ENCODE data around the gene CASP14.
"Not testable (repeated sequence)": the region's sequence is repeated elsewhere in the genome, so short reads cannot be mapped to it uniquely, and the experiment has no call there.

The CASP14 gene, protein sequence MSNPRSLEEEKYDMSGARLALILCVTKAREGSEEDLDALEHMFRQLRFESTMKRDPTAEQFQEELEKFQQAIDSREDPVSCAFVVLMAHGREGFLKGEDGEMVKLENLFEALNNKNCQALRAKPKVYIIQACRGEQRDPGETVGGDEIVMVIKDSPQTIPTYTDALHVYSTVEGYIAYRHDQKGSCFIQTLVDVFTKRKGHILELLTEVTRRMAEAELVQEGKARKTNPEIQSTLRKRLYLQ

DNA sequence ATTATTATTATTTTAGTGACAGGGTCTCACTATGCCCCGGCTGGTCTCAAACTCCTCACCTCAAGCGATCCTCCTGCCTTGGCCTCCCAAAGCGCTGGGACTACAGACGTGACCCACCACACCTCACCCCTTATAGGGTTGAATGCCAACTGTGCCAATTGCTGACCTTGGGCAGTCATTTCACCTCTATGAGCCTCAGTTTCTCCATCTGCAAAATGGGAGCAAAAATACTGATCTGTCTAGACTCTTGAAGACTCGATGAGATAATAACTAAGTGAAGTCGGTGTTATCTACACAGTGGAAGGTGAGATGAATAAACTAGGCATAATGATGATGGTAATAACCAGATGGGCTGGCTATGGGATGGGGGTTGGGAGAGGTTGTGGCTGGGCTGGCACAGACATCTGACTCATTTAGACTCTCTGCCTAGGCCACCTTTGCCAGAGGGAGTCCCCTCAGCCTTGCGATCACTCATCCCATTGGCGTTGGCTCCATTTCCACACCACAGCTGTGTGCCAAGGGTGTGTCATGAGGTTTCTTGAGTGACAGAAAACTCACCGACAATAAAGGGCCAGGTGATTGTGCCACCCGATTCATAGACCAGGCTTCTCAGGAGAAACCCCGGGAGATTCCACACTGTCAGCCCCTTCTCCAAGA lies at the start of gene CASP14:
TSS of gene CASP14 (plus strand) at position 596 of the 657 bp plus-strand sequence. CDS start 2,772 bp downstream, outside the sequence.
- DNase-seq (ENCODE audit: low read depth in 2 of 2), result no peak

GRCh38 chr19:15008308-15008707 lies 41.0 kb upstream of the CASP14 start:
- no peak for DNase-seq (ENCODE audit: low read depth in 2 of 2)

GRCh38 chr19:15010501-15011300 lies 38.6 kb upstream of the CASP14 start:
- no peak for DNase-seq (ENCODE audit: low read depth in 2 of 2)

DNA sequence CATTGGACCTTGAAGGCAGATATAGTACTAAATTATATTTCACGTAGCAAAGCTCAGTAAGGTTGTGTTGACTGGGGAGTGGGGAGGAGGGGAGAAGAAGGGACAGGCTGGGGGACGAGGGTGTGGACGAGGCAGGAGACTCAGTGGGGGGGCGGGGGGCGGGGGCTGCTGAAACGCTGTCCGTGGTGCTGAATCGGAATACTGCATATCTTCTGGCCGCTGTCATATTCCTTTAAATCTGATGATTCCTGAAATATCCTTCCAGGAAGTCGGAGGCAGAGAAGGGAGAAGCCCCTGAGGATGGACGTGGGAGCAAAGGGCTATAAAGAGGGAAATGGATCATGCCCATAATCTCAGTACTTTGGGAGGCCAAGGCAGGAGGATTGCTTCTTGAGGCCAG lies 34.7 kb upstream of the CASP14 start:
- no peak for DNase-seq (ENCODE audit: low read depth in 2 of 2)

DNA sequence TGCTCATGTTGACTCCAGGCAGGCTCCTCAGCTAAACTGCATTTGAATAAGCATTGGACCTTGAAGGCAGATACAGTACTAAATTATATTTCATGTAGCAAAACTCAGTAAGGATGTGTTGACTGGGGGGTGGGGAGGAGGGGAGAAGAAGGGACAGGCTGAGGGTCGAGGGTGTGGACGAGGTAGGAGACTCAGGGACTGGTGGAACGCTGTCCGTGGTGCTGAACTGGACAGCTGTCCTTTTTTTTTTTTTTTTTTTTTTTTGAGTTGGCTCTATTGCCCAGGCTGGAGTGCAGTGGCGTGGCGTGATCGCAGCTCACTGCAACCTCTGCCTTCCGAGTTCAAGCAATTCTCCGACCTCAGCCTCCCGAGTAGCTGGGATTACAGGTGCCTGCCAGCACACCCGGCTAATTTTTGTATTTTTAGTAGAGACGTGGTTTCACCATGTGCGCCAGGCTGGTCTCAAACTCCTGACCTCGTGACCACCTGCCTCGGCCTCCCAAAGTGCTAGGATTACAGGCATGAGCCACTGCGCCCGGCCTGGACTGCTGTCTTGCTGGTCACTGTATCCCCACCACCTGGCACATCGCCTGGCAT lies 33.2 kb upstream of the CASP14 start:
- DNase-seq (ENCODE audit: low read depth in 2 of 2), result no peak

DNA sequence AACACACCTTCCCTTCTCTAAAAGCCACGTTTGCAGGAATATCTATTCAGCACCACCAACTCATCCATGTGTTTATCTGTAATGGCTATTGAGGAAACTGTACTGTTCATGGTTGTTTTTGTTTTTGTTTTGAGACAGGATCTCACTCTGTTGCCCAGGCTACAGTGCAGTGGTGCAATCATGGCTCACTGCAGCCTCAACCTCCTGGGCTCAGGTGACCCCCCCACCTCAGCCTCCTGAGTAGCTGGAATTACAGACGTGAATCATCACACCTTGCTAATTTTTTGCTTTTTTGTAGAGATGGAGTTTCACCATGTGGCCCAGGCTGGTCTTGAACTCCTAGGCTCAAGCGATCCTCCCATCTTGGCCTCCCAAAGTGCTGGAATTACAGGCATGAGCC lies 30.4 kb upstream of the CASP14 start:
- DNase-seq (ENCODE audit: low read depth in 2 of 2), result not testable (repeated sequence)

GRCh38 chr19:15021286-15022007 lies 27.8 kb upstream of the CASP14 start:
- DNase-seq (ENCODE audit: low read depth in 2 of 2), result no peak

DNA sequence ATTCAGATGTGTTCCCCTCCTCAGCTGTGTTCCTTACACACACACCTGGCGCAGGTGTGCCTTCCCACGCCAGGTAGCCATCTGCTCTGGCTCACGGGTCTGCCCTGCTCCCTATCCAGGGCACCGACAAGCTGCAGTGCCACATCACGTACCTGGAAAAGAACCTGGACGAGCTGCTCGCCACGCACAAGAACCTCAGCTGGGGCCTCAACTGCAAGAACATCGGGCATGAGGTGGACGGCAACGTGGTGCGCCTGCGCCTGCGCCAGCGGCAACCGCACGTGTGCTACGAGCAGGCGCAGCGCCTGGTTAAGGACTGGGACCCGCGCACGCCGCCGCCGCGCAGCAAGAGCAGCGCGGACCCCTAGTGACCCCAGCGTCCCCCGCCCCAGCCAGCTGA lies 26.5 kb upstream of the CASP14 start:
- no peak for DNase-seq (ENCODE audit: low read depth in 2 of 2)

DNA sequence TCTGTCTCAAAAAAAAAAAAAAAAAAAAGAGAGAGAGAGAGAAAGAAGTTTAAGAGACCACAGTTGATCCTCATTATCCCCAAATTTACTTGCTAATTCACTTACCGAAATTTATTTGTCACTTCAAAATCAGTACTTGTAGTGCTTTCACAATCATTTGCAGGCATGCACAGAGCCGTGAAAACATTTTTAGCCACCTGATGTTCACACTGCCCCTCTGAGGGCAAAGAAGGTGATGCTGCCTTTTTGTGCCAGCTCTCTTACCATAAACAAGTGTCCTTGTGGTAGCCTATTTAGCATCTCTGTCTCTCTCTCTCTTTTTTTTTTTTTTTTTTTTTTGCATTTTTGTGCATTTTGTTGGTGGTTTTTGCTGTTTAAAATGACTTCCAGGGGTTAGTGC lies 24.1 kb upstream of the CASP14 start:
- DNase-seq (ENCODE audit: low read depth in 2 of 2), result no peak

- DNase-seq (ENCODE audit: low read depth in 2 of 2), result no peak
These were observed 20.8 kb upstream of the CASP14 start for GRCh38 chr19:15028490-15028889.

GRCh38 chr19:15031675-15032074 lies 17.6 kb upstream of the CASP14 start:
- DNase-seq (ENCODE audit: low read depth in 2 of 2), result no peak

DNA sequence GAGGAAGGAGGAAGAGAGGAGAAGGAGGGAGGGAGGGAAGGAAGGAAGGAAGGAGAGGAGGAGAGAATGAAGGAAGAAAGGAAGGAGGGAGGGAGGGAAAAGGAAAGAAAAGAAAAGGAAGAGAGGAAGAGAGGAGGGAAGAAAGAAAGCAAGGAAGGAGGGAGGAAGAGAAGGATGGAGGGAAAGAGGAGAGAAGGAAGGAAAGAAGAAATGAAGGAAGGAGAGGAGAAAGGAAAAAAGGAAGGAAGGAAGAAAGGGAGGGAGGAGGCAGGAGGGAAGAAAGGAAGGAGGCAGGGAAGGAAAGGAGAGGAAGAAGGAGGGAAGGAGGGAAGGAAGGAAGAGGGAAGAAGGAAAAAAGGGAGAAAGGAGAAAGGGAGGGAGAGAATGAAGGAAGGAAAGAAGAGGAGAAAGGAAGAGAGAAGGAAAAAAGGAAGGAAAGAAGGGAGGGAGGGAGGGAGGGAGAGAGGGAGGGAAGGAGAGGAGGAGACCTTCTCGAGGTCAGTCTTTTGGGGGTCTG lies 13.4 kb upstream of the CASP14 start:
- no peak for DNase-seq (ENCODE audit: low read depth in 2 of 2)

GRCh38 chr19:15037586-15037985 lies 11.7 kb upstream of the CASP14 start:
- DNase-seq (ENCODE audit: low read depth in 2 of 2), result no peak

DNA sequence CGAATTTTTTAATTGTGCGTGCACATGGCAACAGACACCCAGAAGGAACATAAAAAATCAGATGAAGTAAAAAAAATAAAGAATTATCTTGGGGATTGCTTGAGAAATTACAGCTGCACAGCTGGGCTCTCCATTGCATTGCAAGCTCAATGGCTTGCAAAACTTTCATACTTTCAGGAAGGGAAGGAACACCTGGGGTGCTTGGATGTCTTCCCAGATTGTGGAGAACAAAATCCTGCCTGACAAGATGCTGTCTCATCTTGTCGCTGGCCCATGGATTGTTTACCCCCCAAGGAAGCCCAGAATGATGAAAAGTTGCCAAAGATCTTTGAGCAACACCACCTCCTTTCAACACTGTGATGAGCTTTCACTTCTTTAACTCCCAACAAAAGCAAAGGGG lies 11.0 kb upstream of the CASP14 start:
- no peak for DNase-seq (ENCODE audit: low read depth in 2 of 2)

DNA sequence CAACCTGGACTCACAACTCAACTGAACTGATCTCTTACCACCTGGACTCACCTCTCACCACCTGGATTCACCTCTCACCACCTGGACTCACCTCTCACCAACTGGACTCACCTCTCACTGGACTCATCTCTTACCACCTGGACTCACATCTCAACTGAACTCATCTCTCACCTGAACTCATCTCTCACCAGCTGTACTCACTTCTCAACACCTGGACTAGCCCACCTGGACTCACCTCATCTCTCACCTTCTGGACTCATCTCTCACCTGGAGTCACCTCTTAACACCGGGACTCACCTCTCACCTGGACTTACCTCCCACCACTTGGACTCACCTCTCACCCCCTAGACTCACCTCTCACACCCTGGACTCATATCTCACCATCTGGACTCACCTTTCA lies 7.3 kb upstream of the CASP14 start:
- no peak for DNase-seq (ENCODE audit: low read depth in 2 of 2)

DNA sequence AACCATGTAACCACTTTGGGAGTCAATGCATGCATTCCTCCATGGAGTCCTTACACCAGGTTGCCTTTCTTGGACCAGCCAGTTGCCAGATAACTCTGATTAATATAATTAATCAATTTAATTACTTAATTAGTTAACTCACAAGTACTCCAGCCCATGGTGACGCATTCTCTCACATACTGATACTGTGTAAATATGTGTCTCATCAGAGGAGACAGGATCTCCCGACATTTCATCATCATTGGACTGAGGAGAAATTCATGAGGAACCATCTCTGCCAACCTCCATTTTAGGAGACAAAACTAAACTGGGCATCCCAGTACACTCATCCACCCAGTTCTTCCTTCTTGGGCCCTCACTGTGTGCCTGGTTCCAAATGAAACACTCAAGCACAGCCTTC lies 6.5 kb upstream of the CASP14 start:
- no peak for DNase-seq (ENCODE audit: low read depth in 2 of 2)

- DNase-seq (ENCODE audit: low read depth in 2 of 2), result no peak
These were observed 3.8 kb upstream of the CASP14 start for GRCh38 chr19:15045506-15045905.

- DNase-seq (ENCODE audit: low read depth in 2 of 2), result no peak
These were observed 1.6 kb upstream of the CASP14 start for GRCh38 chr19:15047680-15048079.

DNA sequence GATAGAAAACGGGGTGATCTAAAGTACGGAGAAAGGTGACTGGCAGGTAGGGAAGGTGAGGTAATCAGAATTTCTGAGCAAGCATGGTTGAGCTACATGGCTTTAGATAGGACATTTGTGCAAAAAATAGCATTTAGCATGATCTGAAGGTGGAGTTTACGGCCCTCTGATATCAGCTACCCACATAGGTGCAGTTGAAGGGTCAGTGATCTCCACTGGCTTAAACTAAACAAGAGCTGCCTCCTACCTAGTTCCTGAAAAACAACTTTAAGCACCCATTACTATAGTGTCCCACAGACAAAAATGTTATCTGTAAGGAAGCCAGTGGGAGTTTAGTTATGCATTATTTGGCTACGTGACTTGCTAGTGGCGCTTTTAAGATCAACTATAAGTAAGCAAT lies 1.2 kb upstream of the CASP14 start:
- DNase-seq (ENCODE audit: low read depth in 2 of 2), result no peak

GRCh38 chr19:15050639-15051038 lies 1.4 kb downstream of the CASP14 start:
- DNase-seq (ENCODE audit: low read depth in 2 of 2), result no peak

GRCh38 chr19:15062036-15062435 lies 12.8 kb downstream of the CASP14 start:
- DNase-seq (ENCODE audit: low read depth in 2 of 2), result no peak

DNA sequence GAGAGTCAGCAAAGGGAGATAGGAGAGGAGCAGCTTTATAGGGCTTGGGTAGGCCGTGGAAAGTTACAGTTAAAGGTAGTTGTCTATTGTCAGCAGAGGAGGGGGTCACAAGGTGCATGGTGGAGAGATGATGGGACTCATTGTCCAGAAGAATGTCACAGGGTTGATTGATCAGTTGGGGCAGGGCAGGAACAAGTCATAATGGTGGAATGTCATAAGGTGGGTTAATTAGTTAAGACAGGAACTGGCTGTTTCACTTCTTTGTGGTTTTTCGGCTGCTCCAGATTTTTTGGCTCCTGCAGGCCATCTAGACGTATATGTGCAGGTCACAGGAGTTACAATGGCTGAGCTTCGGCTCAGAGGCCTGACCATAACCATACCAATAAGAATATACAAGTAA lies 21.1 kb downstream of the CASP14 start:
- not testable (repeated sequence) for DNase-seq (ENCODE audit: low read depth in 2 of 2)

All from stimulated activated CD4-positive, alpha-beta T cell treated with anti-CD3 and anti-CD28 coated beads, Interleukin-1b, Interleukin-23, amount 100 ng/mL, for 4 hours (primary cell).